ENCODE measurements around the gene TCF25. TPM values are rescaled to one million over a fixed set of nuclear protein-coding genes. Genes with fewer than 3 reads are reported as not detected.

The TCF25 gene
- total RNA-seq, 2 donors from 2014 or later = 74.2 to 258 TPM

- no peak for DNase-seq
- peaks cover 45% of the 10 kb centered on the region for H3K4me1 ChIP-seq
- 3% methylated on average over 41 of the region's 41 CpGs; no CpG with 5 or more reads in 1 of the 2 donors for WGBS, 2 donors
- no peak for ATAC-seq
- intact Hi-C loops (cut with DNase I) = no loop called here
- H3K36me3 ChIP-seq (replicated peaks in 1 of 2; ENCODE audit: insufficient read depth in 1 of 2, low read depth in 2 of 2) = no peaks in the 10 kb centered on the region
- peaks cover 8 to 17% of the 10 kb centered on the region in 2 donors for H3K27me3 ChIP-seq
- no peak overlapping the region for H3K27ac ChIP-seq
- H3K9me3 ChIP-seq = no peaks in the 10 kb centered on the region
- no peak overlapping the region for H3K4me3 ChIP-seq
- TF ChIP-seq CTCF (IDR thresholded peaks at IDR 0.05) (no peak), POLR2A (IDR thresholded peaks at IDR 0.05) (no peak)
Measured at GRCh38 chr16:89923640-89924296, 50.4 kb downstream of the TCF25 start.

- peaks cover 45% of the 10 kb centered on the region for H3K4me1 ChIP-seq
- intact Hi-C loops (cut with DNase I) = no loop called here
- no peak for TF ChIP-seq CTCF (IDR thresholded peaks at IDR 0.05)
- TF ChIP-seq POLR2A (IDR thresholded peaks at IDR 0.05) = no peak
- 4 to 5% methylated on average over 9 to 14 of the region's 14 CpGs for WGBS, 2 donors
- ATAC-seq (no peak), DNase-seq (peak in 1 of 4 donors; percentile 7)
- no peaks in the 10 kb centered on the region for H3K36me3 ChIP-seq (replicated peaks in 1 of 2; ENCODE audit: insufficient read depth in 1 of 2, low read depth in 2 of 2)
- no peak overlapping the region for H3K4me3 ChIP-seq
- no peaks in the 10 kb centered on the region for H3K9me3 ChIP-seq
- no peak overlapping the region for H3K27ac ChIP-seq
- peaks cover 8 to 17% of the 10 kb centered on the region in 2 donors for H3K27me3 ChIP-seq
Measured at GRCh38 chr16:89924297-89924924, 51.0 kb downstream of the TCF25 start.

GRCh38 chr16:89924925-89925307 lies 51.5 kb downstream of the TCF25 start:
- no peak overlapping the region for H3K4me3 ChIP-seq
- TF ChIP-seq CTCF (IDR thresholded peaks at IDR 0.05) (no peak), POLR2A (IDR thresholded peaks at IDR 0.05) (no peak)
- no peaks in the 10 kb centered on the region for H3K9me3 ChIP-seq
- intact Hi-C loops (cut with DNase I) = no loop called here
- DNase-seq (no peak), ATAC-seq (no peak)
- WGBS, 2 donors = 16 to 28% methylated on average over 3 to 4 of the region's 4 CpGs
- H3K27me3 ChIP-seq = peaks cover 8 to 17% of the 10 kb centered on the region in 2 donors
- peaks cover 45% of the 10 kb centered on the region for H3K4me1 ChIP-seq
- H3K36me3 ChIP-seq (replicated peaks in 1 of 2; ENCODE audit: insufficient read depth in 1 of 2, low read depth in 2 of 2) = no peaks in the 10 kb centered on the region
- H3K27ac ChIP-seq = no peak overlapping the region

- peaks cover 45% of the 10 kb centered on the region for H3K4me1 ChIP-seq
- H3K36me3 ChIP-seq (replicated peaks in 1 of 2; ENCODE audit: insufficient read depth in 1 of 2, low read depth in 2 of 2) = no peaks in the 10 kb centered on the region
- TF ChIP-seq CTCF (IDR thresholded peaks at IDR 0.05) (no peak), POLR2A (IDR thresholded peaks at IDR 0.05) (no peak)
- H3K4me3 ChIP-seq = peak overlapping the region in 1 of 2 donors; percentile 33
- no peak for DNase-seq
- H3K27me3 ChIP-seq = peaks cover 8 to 17% of the 10 kb centered on the region in 2 donors
- no peaks in the 10 kb centered on the region for H3K9me3 ChIP-seq
- WGBS, 2 donors = 2 to 12% methylated on average over 7 to 41 of the region's 42 CpGs
- peak; percentile 7 for ATAC-seq
- H3K27ac ChIP-seq = no peak overlapping the region
- intact Hi-C loops (cut with DNase I) = no loop called here
Measured at GRCh38 chr16:89925596-89926079, 52.2 kb downstream of the TCF25 start.

Measured in body of pancreas (tissue), 4 donors.